ENCODE results near the gene H3-3A. TPM values are rescaled to one million over a fixed set of nuclear protein-coding genes. Genes with fewer than 3 reads are reported as not detected.
A peak's percentile ranks its signal among the peaks of the same experiment; 100 is the strongest.

H3-3A gene
- 164 and 191 TPM in 2 replicates for total RNA-seq (2014; rRNA removed; shearing (Covaris generic); ENCODE audit: low replicate concordance)

- peak; percentile 96 for DNase-seq (ENCODE audit: low read depth)
These were observed at the start of gene H3-3A for GRCh38 chr1:226062558-226063223. H3-3A (plus strand) TSS chr1:226062716; CDS start chr1:226064352, 1,636 bp downstream.

GRCh38 chr1:226017070-226017469, 45.4 kb upstream of the H3-3A start:
- no peak for DNase-seq (ENCODE audit: low read depth)
- in situ Hi-C loops (cut with HindIII; ENCODE audit: low pct_unique_long_range_greater_than_20kb, low sequenced_read_pairs) = no loop called here

More at GRCh38 chr1:226062558-226063223, at the start of gene H3-3A:
- in situ Hi-C loops (cut with HindIII; ENCODE audit: low pct_unique_long_range_greater_than_20kb, low sequenced_read_pairs) = no loop called here

- DNase-seq (ENCODE audit: low read depth) = no peak
- in situ Hi-C loops (cut with HindIII; ENCODE audit: low pct_unique_long_range_greater_than_20kb, low sequenced_read_pairs) = no loop called here
These were observed 42.9 kb upstream of the H3-3A start for GRCh38 chr1:226019572-226019971.

- DNase-seq (ENCODE audit: low read depth) = no peak
- in situ Hi-C loops (cut with HindIII; ENCODE audit: low pct_unique_long_range_greater_than_20kb, low sequenced_read_pairs) = no loop called here
These were observed 41.1 kb upstream of the H3-3A start for GRCh38 chr1:226021401-226021800.

GRCh38 chr1:226021801-226022200, 40.7 kb upstream of the H3-3A start:
- no peak for DNase-seq (ENCODE audit: low read depth)
- in situ Hi-C loops (cut with HindIII; ENCODE audit: low pct_unique_long_range_greater_than_20kb, low sequenced_read_pairs) = no loop called here

- in situ Hi-C loops (cut with HindIII; ENCODE audit: low pct_unique_long_range_greater_than_20kb, low sequenced_read_pairs) = no loop called here
These were observed 38.8 kb upstream of the H3-3A start for GRCh38 chr1:226023735-226024134.

GRCh38 chr1:226026833-226027232, 35.7 kb upstream of the H3-3A start:
- DNase-seq (ENCODE audit: low read depth) = no peak
- in situ Hi-C loops (cut with HindIII; ENCODE audit: low pct_unique_long_range_greater_than_20kb, low sequenced_read_pairs) = no loop called here

More at GRCh38 chr1:226023735-226024134, 38.8 kb upstream of the H3-3A start:
- DNase-seq (ENCODE audit: low read depth) = no peak

- DNase-seq (ENCODE audit: low read depth) = no peak
- in situ Hi-C loops (cut with HindIII; ENCODE audit: low pct_unique_long_range_greater_than_20kb, low sequenced_read_pairs) = no loop called here
These were observed 34.8 kb upstream of the H3-3A start for GRCh38 chr1:226027538-226028217.

GRCh38 chr1:226029093-226029496, 33.4 kb upstream of the H3-3A start:
- in situ Hi-C loops (cut with HindIII; ENCODE audit: low pct_unique_long_range_greater_than_20kb, low sequenced_read_pairs) = no loop called here
- DNase-seq (ENCODE audit: low read depth) = no peak

GRCh38 chr1:226029568-226030225, 32.8 kb upstream of the H3-3A start:
- in situ Hi-C loops (cut with HindIII; ENCODE audit: low pct_unique_long_range_greater_than_20kb, low sequenced_read_pairs) = no loop called here
- DNase-seq (ENCODE audit: low read depth) = no peak

GRCh38 chr1:226033582-226033981, 28.9 kb upstream of the H3-3A start:
- no peak for DNase-seq (ENCODE audit: low read depth)
- in situ Hi-C loops (cut with HindIII; ENCODE audit: low pct_unique_long_range_greater_than_20kb, low sequenced_read_pairs) = no loop called here

GRCh38 chr1:226033991-226034390, 28.5 kb upstream of the H3-3A start:
- no peak for DNase-seq (ENCODE audit: low read depth)
- in situ Hi-C loops (cut with HindIII; ENCODE audit: low pct_unique_long_range_greater_than_20kb, low sequenced_read_pairs) = no loop called here

GRCh38 chr1:226034482-226034881, 28.0 kb upstream of the H3-3A start:
- in situ Hi-C loops (cut with HindIII; ENCODE audit: low pct_unique_long_range_greater_than_20kb, low sequenced_read_pairs) = no loop called here
- no peak for DNase-seq (ENCODE audit: low read depth)

- in situ Hi-C loops (cut with HindIII; ENCODE audit: low pct_unique_long_range_greater_than_20kb, low sequenced_read_pairs) = no loop called here
These were observed 26.6 kb upstream of the H3-3A start for GRCh38 chr1:226035915-226036314.

GRCh38 chr1:226038661-226039060, 23.9 kb upstream of the H3-3A start:
- in situ Hi-C loops (cut with HindIII; ENCODE audit: low pct_unique_long_range_greater_than_20kb, low sequenced_read_pairs) = no loop called here
- no peak for DNase-seq (ENCODE audit: low read depth)

More at GRCh38 chr1:226035915-226036314, 26.6 kb upstream of the H3-3A start:
- no peak for DNase-seq (ENCODE audit: low read depth)

- no peak for DNase-seq (ENCODE audit: low read depth)
- in situ Hi-C loops (cut with HindIII; ENCODE audit: low pct_unique_long_range_greater_than_20kb, low sequenced_read_pairs) = no loop called here
These were observed 21.1 kb upstream of the H3-3A start for GRCh38 chr1:226041419-226041818.

GRCh38 chr1:226044514-226045101, 17.9 kb upstream of the H3-3A start:
- no peak for DNase-seq (ENCODE audit: low read depth)
- in situ Hi-C loops (cut with HindIII; ENCODE audit: low pct_unique_long_range_greater_than_20kb, low sequenced_read_pairs) = no loop called here

GRCh38 chr1:226046240-226046639, 16.3 kb upstream of the H3-3A start:
- no peak for DNase-seq (ENCODE audit: low read depth)

GRCh38 chr1:226047495-226047894, 15.0 kb upstream of the H3-3A start:
- in situ Hi-C loops (cut with HindIII; ENCODE audit: low pct_unique_long_range_greater_than_20kb, low sequenced_read_pairs) = no loop called here
- no peak for DNase-seq (ENCODE audit: low read depth)

More at GRCh38 chr1:226046240-226046639, 16.3 kb upstream of the H3-3A start:
- in situ Hi-C loops (cut with HindIII; ENCODE audit: low pct_unique_long_range_greater_than_20kb, low sequenced_read_pairs) = no loop called here

All from Caki2 (cell line).